Subcutaneous abdominal adipose tissue (tissue), 5 donors: ENCODE data around the gene FANCE.

ENCODE experiments used
- H3K27ac ChIP-seq: one replicate; pipeline ENCODE4 v1.7.0; 2013; ENCODE audit warnings: low read depth, mild to moderate bottlenecking, inconsistent platforms, low read length, moderate library complexity
- H3K27me3 ChIP-seq, 5 donors: one replicate each; pipeline ENCODE4 v1.7.0; 2013; ENCODE audit warnings: low read length in 5 of 5, inconsistent platforms in 1 of 5; ENCODE audit not compliant: control insufficient read depth in 5 of 5, insufficient read depth in 4 of 5
- H3K36me3 ChIP-seq, 5 donors: one replicate each; pipeline ENCODE4 v1.7.0; 2013; ENCODE audit warnings: low read length in 5 of 5; ENCODE audit not compliant: control insufficient read depth in 5 of 5, insufficient read depth in 5 of 5
- H3K4me1 ChIP-seq, 5 donors: one replicate each; pipeline ENCODE4 v1.7.0; 2013; ENCODE audit warnings: low read length in 5 of 5, mild to moderate bottlenecking in 3 of 5, moderate library complexity in 1 of 5; ENCODE audit not compliant: control insufficient read depth in 5 of 5, insufficient read depth in 5 of 5
- H3K4me3 ChIP-seq, 5 donors: one replicate each; pipeline ENCODE4 v1.7.0; 2013; ENCODE audit warnings: low read length in 5 of 5, low read depth in 1 of 5
- H3K9ac ChIP-seq, 5 donors: one replicate each; pipeline ENCODE4 v1.7.0; 2013; ENCODE audit warnings: low read length in 5 of 5, mild to moderate bottlenecking in 4 of 5, moderate library complexity in 3 of 5
- H3K9me3 ChIP-seq, 5 donors: one replicate each; pipeline ENCODE4 v1.7.0; 2013; ENCODE audit warnings: low read length in 5 of 5; ENCODE audit not compliant: control insufficient read depth in 5 of 5
- donor health status: healthy.
- donor health status: healthy.
- donor health status: healthy.
- donor health status: healthy.
- donor health status: healthy.

The FANCE gene

DNA sequence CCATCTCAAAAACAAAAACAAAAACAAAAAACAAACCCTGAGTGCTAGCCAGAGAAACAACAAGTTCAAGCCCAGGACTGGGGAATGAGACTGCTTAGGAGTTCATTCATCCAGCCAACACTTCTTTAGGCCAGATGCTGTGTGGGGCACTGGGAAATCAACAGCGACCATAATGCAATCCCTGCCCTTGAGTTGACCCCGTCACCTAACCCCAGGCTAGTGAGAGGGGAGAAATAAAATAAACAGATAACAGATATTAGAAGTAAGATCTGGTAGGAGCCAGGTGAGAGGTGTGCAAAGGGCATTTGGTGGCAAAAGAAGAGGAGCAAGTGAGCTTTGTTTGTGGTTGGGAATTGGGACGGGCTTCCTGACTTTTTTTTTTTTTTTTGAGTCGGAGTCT lies 11.2 kb downstream of the FANCE start:
- Histone ChIP-seq H3K27ac (no peak overlapping the region), H3K9me3 (no peaks in the 10 kb centered on the region), H3K9ac (no peak overlapping the region), H3K27me3 (no peaks in the 10 kb centered on the region), H3K4me3 (no peak overlapping the region), H3K4me1 (peaks cover 0 to 7% (median 6%) of the 10 kb centered on the region in 5 donors), H3K36me3 (peaks cover 0 to 27% (median 18%) of the 10 kb centered on the region in 5 donors)

DNA sequence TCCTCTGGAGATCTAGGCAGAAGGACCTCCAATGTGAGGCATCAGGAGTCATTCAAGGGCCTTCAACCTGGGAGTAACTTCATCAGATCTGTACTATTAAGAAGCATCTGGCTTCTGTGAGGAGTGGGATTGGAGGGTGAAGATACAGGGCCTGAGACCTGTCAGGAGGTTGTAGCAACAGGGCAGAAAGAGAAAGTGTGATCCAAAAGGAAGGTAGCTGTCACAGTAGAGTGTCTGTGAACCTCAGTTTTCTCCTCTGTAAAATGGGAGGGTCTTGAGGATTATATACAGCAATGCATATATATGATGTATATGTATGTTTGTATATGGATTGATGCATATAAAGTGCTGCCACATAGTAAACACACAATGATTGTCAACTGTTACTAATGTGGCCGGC lies 13.5 kb downstream of the FANCE start:
- H3K27me3 ChIP-seq: no peaks in the 10 kb centered on the region
- no peak overlapping the region for H3K4me3 ChIP-seq
- no peak overlapping the region for H3K27ac ChIP-seq
- no peaks in the 10 kb centered on the region for H3K9me3 ChIP-seq
- H3K9ac ChIP-seq: no peak overlapping the region
- peaks cover 0 to 28% (median 26%) of the 10 kb centered on the region in 5 donors for H3K4me1 ChIP-seq
- peaks cover 0 to 27% (median 22%) of the 10 kb centered on the region in 5 donors for H3K36me3 ChIP-seq

DNA sequence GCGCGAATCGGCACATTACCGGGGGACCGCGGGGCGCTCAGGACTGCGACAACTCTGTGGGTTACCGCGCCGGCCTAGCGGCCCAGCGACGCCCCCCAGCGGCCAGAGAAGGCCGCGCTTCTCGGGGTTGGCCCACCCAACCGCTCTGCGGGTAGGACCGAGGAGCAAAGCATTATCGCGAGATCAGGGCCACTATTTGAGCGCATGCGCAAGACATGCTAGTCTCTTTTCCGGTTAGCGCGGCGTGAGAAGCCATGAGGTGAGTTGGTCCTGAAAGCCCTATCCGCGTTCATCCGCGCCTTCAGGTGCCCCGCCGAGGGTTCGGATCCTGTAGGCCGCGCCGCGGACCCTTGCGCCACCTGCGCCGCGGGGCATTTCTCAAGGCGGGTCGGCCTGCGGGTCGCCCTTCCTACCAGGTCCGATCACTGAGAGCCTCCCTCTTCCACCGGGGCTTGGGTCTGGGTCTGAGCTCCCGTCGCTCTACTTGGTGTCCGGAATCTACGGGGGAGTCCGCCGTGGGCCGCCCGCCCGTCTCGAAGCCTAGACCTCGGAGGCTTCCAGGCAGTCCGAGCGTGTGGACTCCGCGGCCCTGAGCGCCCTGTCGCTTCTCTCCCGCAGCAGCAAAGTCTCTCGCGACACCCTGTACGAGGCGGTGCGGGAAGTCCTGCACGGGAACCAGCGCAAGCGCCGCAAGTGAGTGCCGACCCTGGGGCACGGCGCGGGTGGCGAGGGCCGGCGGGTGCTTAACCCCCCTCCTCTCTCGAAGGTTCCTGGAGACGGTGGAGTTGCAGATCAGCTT lies 16.2 kb downstream of the FANCE start, which contains the start of gene RPL10A:
Gene RPL10A, plus strand, starts transcription at position 221 of the 799 bp plus-strand sequence. Its CDS starts 34 bp downstream, at position 255.
- no peaks in the 10 kb centered on the region for H3K9me3 ChIP-seq
- peak within 1 kb of the TSS; percentile 63 to 96 (median 90) for H3K9ac ChIP-seq
- peak within 1 kb of the TSS; percentile 82 to 91 (median 88) for H3K4me3 ChIP-seq
- H3K36me3 ChIP-seq: peaks cover 5 to 44% (median 33%) of the 10 kb centered on the region in 5 donors
- peaks cover 0 to 41% (median 28%) of the 10 kb centered on the region in 5 donors for H3K4me1 ChIP-seq
- H3K27me3 ChIP-seq: no peaks in the 10 kb centered on the region
- H3K27ac ChIP-seq: peak within 1 kb of the TSS; percentile 90

DNA sequence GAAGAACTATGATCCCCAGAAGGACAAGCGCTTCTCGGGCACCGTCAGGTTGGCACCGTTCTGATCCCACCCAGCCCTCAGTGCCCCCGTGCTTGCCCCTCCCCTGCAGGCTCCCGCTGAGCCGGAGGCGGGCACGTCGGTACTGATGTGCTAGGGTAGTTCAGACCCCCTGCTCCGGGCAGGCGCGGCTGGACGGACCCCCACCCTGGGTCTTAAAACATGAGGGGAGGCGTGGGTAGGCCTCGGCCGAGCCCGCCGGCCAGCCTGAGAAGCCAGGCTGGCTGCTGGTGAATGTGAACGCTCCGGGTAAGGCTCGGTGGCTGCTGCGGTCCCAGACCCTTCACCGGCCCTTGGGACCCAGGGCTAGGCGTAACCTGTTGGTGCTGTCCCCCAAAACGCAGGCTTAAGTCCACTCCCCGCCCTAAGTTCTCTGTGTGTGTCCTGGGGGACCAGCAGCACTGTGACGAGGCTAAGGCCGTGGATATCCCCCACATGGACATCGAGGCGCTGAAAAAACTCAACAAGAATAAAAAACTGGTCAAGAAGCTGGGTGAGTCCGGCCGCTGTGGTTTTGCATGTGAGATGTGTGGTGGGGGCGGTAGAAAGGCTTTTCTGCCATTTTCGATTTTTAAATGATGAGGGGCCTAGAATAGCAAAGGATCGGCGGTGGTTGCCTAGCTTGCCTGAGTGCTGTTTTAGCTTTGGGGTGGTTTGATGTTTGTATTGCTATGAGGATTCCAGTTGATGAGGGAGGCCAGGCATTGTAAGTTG lies 17.0 kb downstream of the FANCE start:
- H3K4me3 ChIP-seq: peak overlapping the region; percentile 78 to 91 (median 84)
- H3K9ac ChIP-seq: peak overlapping the region; percentile 63 to 96 (median 90)
- H3K9me3 ChIP-seq: no peaks in the 10 kb centered on the region
- no peaks in the 10 kb centered on the region for H3K27me3 ChIP-seq
- H3K27ac ChIP-seq: peak overlapping the region; percentile 90
- H3K36me3 ChIP-seq: peaks cover 5 to 50% (median 34%) of the 10 kb centered on the region in 5 donors
- H3K4me1 ChIP-seq: peaks cover 0 to 41% (median 28%) of the 10 kb centered on the region in 5 donors

DNA sequence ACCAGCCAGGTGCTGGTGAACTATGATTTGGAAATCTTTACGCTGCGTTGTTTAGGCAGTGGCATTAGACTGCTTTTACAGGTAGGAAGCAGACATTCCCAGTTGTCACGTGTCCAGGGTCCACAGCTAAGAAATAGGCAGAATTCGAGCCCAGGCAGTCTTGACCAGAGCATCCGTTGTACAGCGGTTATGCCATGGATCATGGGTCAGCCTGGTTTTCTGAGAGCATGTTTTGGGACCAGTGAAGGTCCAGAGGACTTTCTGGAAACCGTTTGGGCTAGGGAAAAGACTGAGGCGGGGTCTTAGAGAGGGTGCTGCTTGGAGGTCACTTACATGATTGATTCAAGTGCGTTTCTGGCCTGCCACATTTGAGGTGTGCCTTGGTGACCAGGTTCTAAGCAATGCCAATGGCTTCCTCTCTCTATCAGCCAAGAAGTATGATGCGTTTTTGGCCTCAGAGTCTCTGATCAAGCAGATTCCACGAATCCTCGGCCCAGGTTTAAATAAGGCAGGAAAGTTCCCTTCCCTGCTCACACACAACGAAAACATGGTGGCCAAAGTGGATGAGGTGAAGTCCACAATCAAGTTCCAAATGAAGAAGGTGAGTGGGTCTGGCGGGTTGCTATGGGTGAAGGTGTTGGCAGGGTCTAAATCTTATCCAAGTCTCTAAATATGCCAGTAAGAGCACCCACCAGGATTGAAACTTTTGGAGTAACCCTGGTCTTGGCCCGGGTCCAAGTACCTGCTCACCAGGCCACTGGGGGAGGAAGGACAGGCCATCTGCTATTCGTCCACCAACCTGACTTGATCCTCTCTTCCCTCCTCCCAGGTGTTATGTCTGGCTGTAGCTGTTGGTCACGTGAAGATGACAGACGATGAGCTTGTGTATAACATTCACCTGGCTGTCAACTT lies 17.9 kb downstream of the FANCE start:
- H3K27me3 ChIP-seq: no peaks in the 10 kb centered on the region
- H3K36me3 ChIP-seq: peaks cover 5 to 58% (median 43%) of the 10 kb centered on the region in 5 donors
- peaks cover 0 to 41% (median 28%) of the 10 kb centered on the region in 5 donors for H3K4me1 ChIP-seq
- H3K9ac ChIP-seq: peak overlapping the region in 4 of 5 donors; percentile 81 to 96 (median 92)
- H3K9me3 ChIP-seq: no peaks in the 10 kb centered on the region
- H3K27ac ChIP-seq: peak overlapping the region; percentile 90
- peak overlapping the region; percentile 78 to 91 (median 84) for H3K4me3 ChIP-seq

DNA sequence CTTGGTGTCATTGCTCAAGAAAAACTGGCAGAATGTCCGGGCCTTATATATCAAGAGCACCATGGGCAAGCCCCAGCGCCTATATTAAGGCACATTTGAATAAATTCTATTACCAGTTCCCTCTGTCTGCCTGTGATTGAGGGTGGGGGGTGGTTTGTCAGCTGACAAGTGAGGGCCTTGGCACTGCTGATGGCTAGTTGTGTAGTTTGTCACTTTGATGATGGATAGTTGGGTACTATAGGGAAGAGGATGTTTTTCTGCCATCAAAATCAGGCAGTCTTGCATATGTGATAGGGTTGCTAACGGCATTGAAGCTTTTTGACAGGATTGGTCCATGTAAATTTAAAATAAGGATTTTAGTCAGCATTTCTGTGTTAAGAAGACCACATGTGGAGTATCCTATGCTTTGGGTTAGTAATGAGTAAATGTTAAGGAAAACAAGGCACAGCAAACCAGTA lies 18.6 kb downstream of the FANCE start:
- no peaks in the 10 kb centered on the region for H3K27me3 ChIP-seq
- peaks cover 5 to 65% (median 48%) of the 10 kb centered on the region in 5 donors for H3K36me3 ChIP-seq
- H3K27ac ChIP-seq: no peak overlapping the region
- H3K4me3 ChIP-seq: no peak overlapping the region
- H3K4me1 ChIP-seq: peaks cover 0 to 41% (median 28%) of the 10 kb centered on the region in 5 donors
- no peaks in the 10 kb centered on the region for H3K9me3 ChIP-seq
- no peak overlapping the region for H3K9ac ChIP-seq

DNA sequence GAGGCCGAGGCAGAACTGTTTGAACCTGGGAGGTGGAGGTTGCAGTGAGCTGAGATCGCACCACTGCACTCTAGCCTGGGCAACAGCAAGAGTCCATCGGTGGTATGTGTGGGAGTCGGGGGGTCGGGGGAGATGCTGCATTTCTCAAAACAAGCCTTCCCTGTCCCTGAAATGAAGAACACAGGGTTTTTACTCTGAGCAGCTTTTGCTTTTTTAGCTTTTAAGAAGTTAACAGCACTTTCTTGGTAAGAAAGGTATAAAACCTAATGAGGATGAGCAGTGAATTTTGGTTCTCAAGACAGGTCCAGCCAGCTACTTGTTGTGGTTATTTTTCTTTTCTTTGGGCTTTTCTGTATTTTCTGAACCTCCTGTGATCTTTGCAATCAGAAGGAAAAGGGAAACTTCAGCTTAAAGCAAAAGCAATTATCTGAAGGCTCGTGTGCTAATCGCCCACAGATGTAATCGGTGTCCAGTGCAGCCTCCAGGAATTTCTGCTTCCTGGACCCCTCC lies 19.8 kb downstream of the FANCE start:
- Histone ChIP-seq H3K36me3 (peaks cover 5 to 68% (median 41%) of the 10 kb centered on the region in 5 donors), H3K4me3 (no peak overlapping the region), H3K27ac (no peak overlapping the region), H3K9me3 (no peaks in the 10 kb centered on the region), H3K27me3 (no peaks in the 10 kb centered on the region), H3K4me1 (peaks cover 0 to 41% (median 28%) of the 10 kb centered on the region in 5 donors), H3K9ac (no peak overlapping the region)

DNA sequence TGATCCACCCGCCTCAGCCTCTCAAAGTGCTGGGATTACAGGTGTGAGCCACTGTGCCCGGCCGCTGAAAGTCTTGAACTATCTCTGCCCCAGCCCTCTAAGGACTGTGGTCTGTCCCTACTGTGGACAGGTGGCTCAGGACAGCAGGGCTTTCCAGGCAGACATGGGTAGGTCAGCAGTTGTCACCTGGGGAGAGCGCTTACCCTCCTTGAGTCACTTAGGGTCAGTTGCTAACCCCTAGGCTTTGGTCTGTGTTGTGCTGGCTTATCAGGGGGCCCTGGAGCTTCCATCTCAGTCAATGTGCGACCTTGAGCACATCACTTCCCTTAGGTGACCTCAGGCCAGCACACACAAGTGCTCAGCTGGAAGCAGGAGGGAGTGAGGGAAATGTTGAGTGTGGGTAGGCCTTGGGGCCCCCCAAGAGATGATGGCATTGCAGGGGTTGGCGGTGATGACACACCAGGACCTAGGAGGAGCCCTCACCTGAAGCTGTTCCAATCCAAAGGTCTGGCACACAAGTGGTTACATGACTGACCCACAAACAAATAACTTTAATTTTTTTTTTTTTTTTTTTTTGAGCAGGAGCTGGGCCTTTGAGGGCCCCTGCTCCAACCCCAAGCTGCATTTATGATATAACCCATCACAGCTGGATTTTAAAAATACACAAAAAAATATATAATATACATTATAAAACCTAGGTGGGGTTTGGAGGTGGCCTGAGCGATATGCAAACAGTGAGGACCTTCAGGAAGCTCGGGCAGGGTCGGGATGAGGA lies 21.1 kb downstream of the FANCE start:
- Histone ChIP-seq H3K27me3 (no peaks in the 10 kb centered on the region), H3K4me3 (no peak overlapping the region), H3K9ac (no peak overlapping the region), H3K4me1 (peaks cover 0 to 34% (median 21%) of the 10 kb centered on the region in 5 donors), H3K27ac (no peak overlapping the region), H3K9me3 (no peaks in the 10 kb centered on the region), H3K36me3 (peaks cover 5 to 80% (median 47%) of the 10 kb centered on the region in 5 donors)

DNA sequence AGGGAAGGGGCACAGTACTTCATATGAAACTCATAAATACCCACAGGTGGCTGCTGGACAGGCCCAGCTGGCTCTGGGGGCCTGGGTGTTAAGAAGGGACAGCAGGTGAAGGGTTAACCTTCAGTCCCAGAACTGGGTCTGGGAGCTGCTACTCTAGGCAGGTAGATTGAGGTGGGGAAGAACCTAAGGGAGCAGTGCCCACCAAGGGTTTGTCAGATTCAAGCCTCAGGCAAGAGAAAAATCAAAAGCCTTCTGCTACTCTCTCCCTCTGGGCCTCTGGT lies 21.7 kb downstream of the FANCE start:
- Histone ChIP-seq H3K4me1 (peaks cover 0 to 31% (median 17%) of the 10 kb centered on the region in 5 donors), H3K27me3 (no peaks in the 10 kb centered on the region), H3K9me3 (no peaks in the 10 kb centered on the region), H3K27ac (no peak overlapping the region), H3K4me3 (no peak overlapping the region), H3K9ac (no peak overlapping the region), H3K36me3 (peaks cover 5 to 84% (median 48%) of the 10 kb centered on the region in 5 donors)
